NT2/D1 (cell line): ENCODE results near the gene ADGB.
"Not testable (repeated sequence)": the region's sequence is repeated elsewhere in the genome, so short reads cannot be mapped to it uniquely, and the experiment has no call there.

Experiments used
- YY1 ChIP-seq: IDR thresholded peaks from 2 replicates; pipeline ENCODE4 v1.6.1; 2011; ENCODE audit not compliant: insufficient read length, insufficient read depth
- ZNF274 ChIP-seq: IDR thresholded peaks from 2 replicates; pipeline ENCODE4 v1.6.1; 2011; ENCODE audit warnings: mild to moderate bottlenecking, low read depth, low read length

- TF ChIP-seq YY1, ZNF274: not testable (repeated sequence)
These were observed 255.9 kb downstream of the ADGB start for GRCh38 chr6:146854521-146855255.
